K562 (cell line): Measurements from ENCODE around the gene CDT1. TPM values are rescaled to one million over a fixed set of nuclear protein-coding genes. Genes with fewer than 3 reads are reported as not detected.

Experiments used
- ATAC-seq: fragments of 200-7000 bp; cut with Tn5 transposase; 3 replicates; pipeline ENCODE4 v1.9.1; 2020; ENCODE audit warnings: moderate library complexity
- BruUV-seq: library from RNA; stranded (reverse); fragments of 400-500 nt; replicated peaks from 2 replicates; lab custom pipeline; 2021; lab: Mats Ljungman, UMichigan
- CTCF ChIA-PET: fragments of 300-600 bp; formaldehyde crosslinking; extraction: SDS; loops from one replicate; lab custom pipeline; 2021; ENCODE audit warnings: low intra/inter-chr PET ratio; lab: Yijun Ruan, JAX
- POLR2A ChIA-PET: fragments of 300-600, 350-650 bp; sonication (Branson Sonifier 250); formaldehyde crosslinking; extraction: SDS; loops from one replicate; lab custom pipeline; 2021; ENCODE audit warnings: antibody characterized with exemption, inconsistent platforms; lab: Yijun Ruan, JAX
- DNase-seq, 4 experiments: peaks; one replicate each; pipeline versions ENCODE4 v3.0.0 to v3.0.0-alpha.2; 2011 to 2018; ENCODE audit warnings: low spot score in 3 of 4, mixed read lengths in 3 of 4; ENCODE audit errors: extremely low read depth in 1 of 4
- FAIRE-seq: peaks from 2 replicates; lab custom pipeline; 2011; peaks lifted over from hg19 to GRCh38; lab: Jason Lieb, UNC
- H2AFZ ChIP-seq: 2 replicates; pipeline ENCODE4 v1.6.0; 2011; ENCODE audit warnings: low read depth, low read length, control low read depth, inconsistent platforms
- H3K27ac ChIP-seq: fragments of 200-600 bp; 3 replicates; pipeline ENCODE4 v1.8.0; 2011; ENCODE audit warnings: low read depth, mild to moderate bottlenecking, control low read depth, inconsistent platforms, low read length, moderate library complexity, mixed read lengths; ENCODE audit errors: extremely low read depth
- H3K27me3 ChIP-seq, 2 experiments: fragments of 300-600 bp in 1 of 2; 2 replicates in 1 of 2; 3 replicates in 1 of 2; pipeline versions ENCODE4 v1.6.0 to v1.8.0; 2011; ENCODE audit warnings: inconsistent platforms in 2 of 2, low read length in 2 of 2, mild to moderate bottlenecking in 1 of 2, mixed read lengths in 1 of 2, moderate library complexity in 1 of 2; ENCODE audit not compliant: control insufficient read depth in 2 of 2, insufficient read depth in 2 of 2
- H3K36me3 ChIP-seq: fragments of 300-600 bp; 3 replicates; pipeline ENCODE4 v1.8.0; 2011; ENCODE audit warnings: mild to moderate bottlenecking, low read length, inconsistent platforms; ENCODE audit not compliant: control insufficient read depth, insufficient read depth
- H3K4me1 ChIP-seq, 2 experiments: fragments of 200-600 bp in 1 of 2; replicated peaks in 1 of 2; 2 replicates in 1 of 2; 3 replicates in 1 of 2; pipeline versions ENCODE4 v1.5.1 to v1.8.0; 2011; ENCODE audit warnings: inconsistent platforms in 2 of 2, low read length in 2 of 2, mild to moderate bottlenecking in 1 of 2, mixed read lengths in 1 of 2, moderate library complexity in 1 of 2; ENCODE audit not compliant: control insufficient read depth in 2 of 2, insufficient read depth in 2 of 2
- H3K4me2 ChIP-seq: 2 replicates; pipeline ENCODE4 v1.6.1; 2011; ENCODE audit warnings: low read length, control low read depth, inconsistent platforms, mixed read lengths; ENCODE audit not compliant: insufficient read depth
- H3K4me3 ChIP-seq: fragments of 200-600 bp; sonication (generic), shearing (Covaris generic); 2 replicates; pipeline ENCODE4 v1.5.1; 2016; ENCODE audit warnings: control low read depth, inconsistent platforms
- H3K79me2 ChIP-seq: fragments of 200-600 bp; 3 replicates; pipeline ENCODE4 v1.8.0; 2011; ENCODE audit warnings: low read length, inconsistent platforms; ENCODE audit not compliant: control insufficient read depth, insufficient read depth
- H3K9ac ChIP-seq, 2 experiments: 2 replicates each; pipeline versions ENCODE4 v1.6.0 to v1.6.1; 2011; ENCODE audit warnings: low read depth in 2 of 2, low read length in 2 of 2, control low read depth in 1 of 2, inconsistent platforms in 1 of 2, mild to moderate bottlenecking in 1 of 2, mixed read lengths in 1 of 2; ENCODE audit not compliant: insufficient read depth in 1 of 2
- H3K9me1 ChIP-seq: one replicate; pipeline ENCODE4 v1.6.0; 2011; ENCODE audit warnings: inconsistent platforms, mild to moderate bottlenecking, low read length, moderate library complexity; ENCODE audit not compliant: control insufficient read depth, insufficient read depth
- H3K9me3 ChIP-seq: replicated peaks from 2 replicates; pipeline ENCODE4 v1.5.1; 2011; ENCODE audit warnings: low read depth, low read length, inconsistent platforms; ENCODE audit not compliant: control insufficient read depth, insufficient read depth
- H4K20me1 ChIP-seq: replicated peaks from 2 replicates; pipeline ENCODE4 v1.6.1; 2011; ENCODE audit warnings: low read length, inconsistent platforms, mixed read lengths; ENCODE audit not compliant: control insufficient read depth, insufficient read depth
- CBFB ChIP-seq: sonication (generic); formaldehyde crosslinking; IDR thresholded peaks from 2 replicates; pipeline ENCODE4 v1.4.0; 2020; ENCODE audit warnings: mild to moderate bottlenecking, missing genetic modification reagents
- CBX3 ChIP-seq, 2 experiments: IDR thresholded peaks; 1 replicate in 1 of 2; 2 replicates in 1 of 2; pipeline ENCODE4 v1.6.1; 2012; ENCODE audit warnings: inconsistent platforms in 2 of 2, low read length in 2 of 2, borderline replicate concordance in 1 of 2, control low read depth in 1 of 2
- CREBBP ChIP-seq: IDR thresholded peaks from one replicate; pipeline ENCODE4 v1.6.1; 2012; ENCODE audit warnings: low read depth, mild to moderate bottlenecking, control low read depth, inconsistent platforms, low read length
- FOS ChIP-seq: IDR thresholded peaks from 3 replicates; pipeline ENCODE4 v1.6.1; 2011; ENCODE audit not compliant: insufficient read length; ENCODE audit errors: extremely low read depth
- HMGN3 ChIP-seq: IDR thresholded peaks from 2 replicates; pipeline ENCODE4 v1.6.1; 2011; ENCODE audit warnings: borderline replicate concordance, low read depth, mild to moderate bottlenecking, mixed read lengths, low read length; ENCODE audit not compliant: insufficient read length; ENCODE audit errors: extremely low read depth
- JUNB ChIP-seq: fragments of 450-650 bp; formaldehyde crosslinking; conservative IDR thresholded peaks from 2 replicates; pipeline ENCODE4 v1.4.0; 2020; ENCODE audit warnings: mild to moderate bottlenecking
- KDM4B ChIP-seq, 2 experiments: fragments of 450-650 bp in 1 of 2; sonication (generic) in 1 of 2; IDR thresholded peaks; 2 replicates each; pipeline ENCODE4 v1.6.1; 2016 to 2017; ENCODE audit warnings: borderline replicate concordance in 2 of 2, antibody characterized with exemption in 1 of 2, low read depth in 1 of 2, mild to moderate bottlenecking in 1 of 2
- MBD2 ChIP-seq: sonication (generic); IDR thresholded peaks from 2 replicates; pipeline ENCODE4 v1.6.1; 2016; ENCODE audit warnings: low read depth, borderline replicate concordance
- MLX ChIP-seq, 2 experiments: fragments of 450-650 bp in 1 of 2; sonication (generic) in 1 of 2; formaldehyde crosslinking; conservative IDR thresholded peaks; 2 replicates each; pipeline versions ENCODE4 v1.4.0 to v1.8.1; 2020 to 2022; ENCODE audit warnings: mild to moderate bottlenecking in 1 of 2, missing genetic modification reagents in 1 of 2
- PML ChIP-seq: IDR thresholded peaks from 2 replicates; pipeline ENCODE4 v1.6.1; 2012; ENCODE audit warnings: low read length, inconsistent platforms
- SAFB ChIP-seq: fragments of 200-400 bp; formaldehyde crosslinking; IDR thresholded peaks from 2 replicates; pipeline ENCODE4 v1.6.1; 2017; ENCODE audit warnings: low read depth, low read length, borderline replicate concordance
- SAP30 ChIP-seq: fragments of 200-600 bp; sonication (generic); IDR thresholded peaks from 2 replicates; pipeline ENCODE4 v1.6.1; 2012; ENCODE audit warnings: borderline replicate concordance, low read depth, mild to moderate bottlenecking, moderate library complexity, low read length, control low read depth, inconsistent platforms; ENCODE audit not compliant: insufficient read depth, poor library complexity, severe bottlenecking
- TBP ChIP-seq: optimal IDR thresholded peaks from 2 replicates; pipeline ENCODE3; 2011; ENCODE audit warnings: low read depth, low read length, improper control_type of control experiment
- TFAP4 ChIP-seq: sonication (generic); formaldehyde crosslinking; IDR thresholded peaks from 2 replicates; pipeline ENCODE4 v1.8.0; 2022; ENCODE audit warnings: missing genetic modification reagents, mild to moderate bottlenecking, moderate library complexity, borderline replicate concordance
- VEZF1 ChIP-seq: fragments of 200-800 bp; sonication (Bioruptor generic); IDR thresholded peaks from 2 replicates; pipeline ENCODE4 v1.6.1; 2017; ENCODE audit warnings: missing genetic modification characterization, missing compliant biosample characterization
- XRCC3 ChIP-seq: fragments of 450-650 bp; IDR thresholded peaks from 2 replicates; pipeline ENCODE4 v1.6.1; 2017; ENCODE audit warnings: mild to moderate bottlenecking, moderate library complexity
- ZNF146 ChIP-seq: IDR thresholded peaks from one replicate; pipeline ENCODE4 v1.6.1; 2018; ENCODE audit warnings: missing compliant biosample characterization; ENCODE audit not compliant: unreplicated experiment
- in situ Hi-C: fragments of 300-500 bp; cut with MboI; formaldehyde crosslinking; loops from 4 replicates; pipeline ENCODE4 v1.15.0; 2018; ENCODE audit warnings: inconsistent platforms, mixed read lengths
- intact Hi-C: fragments of 100-400 bp; cut with micrococcal nuclease; formaldehyde crosslinking; loops from 2 replicates; pipeline ENCODE4 v1.14.2; 2022
- polyA plus RNA-seq, 8 experiments: library from polyadenylated mRNA; depleted of rRNA in 4 of 8; stranded (reverse) in 5 of 8; unstranded in 3 of 8; fragments of >200 nt; fragmentation: Nextera tagmentation in 2 of 8; fragmentation: Illumina TruSeq in 1 of 8; extraction: Ambion mirVana in 2 of 8; extraction: Trizol in 1 of 8; gene quantifications; 2 replicates each; pipeline versions ENCODE4 v1.2.1 to v1.2.3, GENCODE V29; 2011 to 2014; ENCODE audit warnings: inconsistent platforms in 1 of 8, missing spikeins in 1 of 8
- total RNA-seq, 7 experiments: library from RNA; depleted of rRNA in 6 of 7; stranded (reverse); fragments of >200 nt in 6 of 7; fragmentation: Illumina TruSeq in 2 of 7; extraction: Trizol in 2 of 7; gene quantifications; 2 replicates each; pipeline versions ENCODE4 v1.2.1 to v1.2.3, GENCODE V29; 2011 to 2021; ENCODE audit warnings: low replicate concordance in 1 of 7
- TF ChIP-seq, protein P1 (sequence below): IDR thresholded peaks from 2 replicates; pipeline ENCODE4 v1.6.1; 2011; ENCODE audit not compliant: insufficient read length; ENCODE audit errors: extremely low read depth

Gene CDT1
- total and polyA plus RNA-seq, 9 of the 15 experiments (the other 6 are each of a cell fraction or from before 2014, with no cell fraction given): 0.92 to 178 (median 14.2) TPM

GRCh38 chr16:88798772-88799455 lies 4.7 kb upstream of the CDT1 start:
- DNase-seq (peak in 2 of 4 experiments; percentile 15 to 64), FAIRE-seq (peak; percentile 55), ATAC-seq (peak; percentile 45)
- ChIA-PET CTCF (no interaction called here), POLR2A (interaction anchor here (2.0 to 3.6 kb wide), 5 partner anchors 12 to 61 kb away, joined by 10 to 50 read pairs (median 12); partner anchors contain the start of genes APRT and PIEZO1)
- Histone ChIP-seq H3K4me1 (peaks cover 29 to 41% of the 10 kb centered on the region in 2 experiments), H3K9me1 (no peaks in the 10 kb centered on the region), H3K27ac (peak overlapping the region; percentile 92; the same call in 1 of the 3 replicates), H2AFZ (no peak overlapping the region), H3K9ac (no peak overlapping the region), H3K27me3 (no peaks in the 10 kb centered on the region), H3K79me2 (peaks cover 36% of the 10 kb centered on the region), H3K36me3 (peaks cover 3% of the 10 kb centered on the region; the same call in 2 of the 3 replicates), H4K20me1 (no peaks in the 10 kb centered on the region), H3K4me3 (no peak overlapping the region), H3K9me3 (no peaks in the 10 kb centered on the region; the same call in 1 of the 2 replicates), H3K4me2 (peak overlapping the region; percentile 77; the same call in 1 of the 2 replicates)
- intact Hi-C loops: no loop called here
- in situ Hi-C loops: no loop called here
- no TSS peak for BruUV-seq
- TF ChIP-seq, protein P1, sequence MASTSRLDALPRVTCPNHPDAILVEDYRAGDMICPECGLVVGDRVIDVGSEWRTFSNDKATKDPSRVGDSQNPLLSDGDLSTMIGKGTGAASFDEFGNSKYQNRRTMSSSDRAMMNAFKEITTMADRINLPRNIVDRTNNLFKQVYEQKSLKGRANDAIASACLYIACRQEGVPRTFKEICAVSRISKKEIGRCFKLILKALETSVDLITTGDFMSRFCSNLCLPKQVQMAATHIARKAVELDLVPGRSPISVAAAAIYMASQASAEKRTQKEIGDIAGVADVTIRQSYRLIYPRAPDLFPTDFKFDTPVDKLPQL: no peak
- TF ChIP-seq KDM4B (IDR thresholded peaks at IDR 0.05; ENCODE audit: borderline replicate concordance in 2 of 2, low read depth in 1 of 2) (no peak), PML (no peak), SAP30 (no peak), VEZF1 (CRISPR knock-in tag) (no peak), TBP (no peak), TFAP4 (CRISPR knock-in tag) (no peak), FOS (peak; percentile 46), SAFB (no peak), CBX3 (IDR thresholded peaks at IDR 0.05; ENCODE audit: borderline replicate concordance in 1 of 2, low read length in 2 of 2) (peak in 1 of 2 experiments; percentile 75; a peak in 1 of 3 replicates), MBD2 (no peak), XRCC3 (no peak), ZNF146 (no peak), MLX (CRISPR knock-in tag; conservative IDR thresholded peaks at IDR 0.05) (no peak), HMGN3 (no peak), CREBBP (no peak), JUNB (CRISPR knock-in tag) (no peak), CBFB (CRISPR knock-in tag) (no peak)
